Skeletal muscle satellite cell (primary cell): ENCODE data around the gene SLC25A44. TPM values are rescaled to one million over a fixed set of nuclear protein-coding genes. Genes with fewer than 3 reads are reported as not detected.
A peak's percentile ranks its signal among the peaks of the same experiment; 100 is the strongest.

Experiments
- H3K27me3 ChIP-seq: 2 replicates; pipeline ENCODE4 v1.7.0; 2013; ENCODE audit warnings: low read length; ENCODE audit not compliant: control insufficient read depth, insufficient read depth
- H3K36me3 ChIP-seq: 2 replicates; pipeline ENCODE4 v1.7.0; 2013; ENCODE audit warnings: mild to moderate bottlenecking, control low read depth, low read length; ENCODE audit not compliant: insufficient read depth
- H3K4me1 ChIP-seq: 2 replicates; pipeline ENCODE4 v1.7.0; 2013; ENCODE audit warnings: low read length; ENCODE audit not compliant: control insufficient read depth, insufficient read depth
- H3K4me2 ChIP-seq: 2 replicates; pipeline ENCODE4 v1.7.0; 2013; ENCODE audit warnings: mild to moderate bottlenecking, low read length
- H3K4me3 ChIP-seq: 2 replicates; pipeline ENCODE4 v1.7.0; 2013; ENCODE audit warnings: low read length
- H3K9ac ChIP-seq: 2 replicates; pipeline ENCODE4 v1.7.0; 2013; ENCODE audit warnings: mild to moderate bottlenecking, low read depth, low read length, moderate library complexity
- H3K9me3 ChIP-seq: replicated peaks from 2 replicates; pipeline ENCODE4 v1.7.0; 2013; ENCODE audit warnings: mild to moderate bottlenecking, control low read depth, low read length
- total RNA-seq: library from RNA; depleted of rRNA; stranded (reverse); fragments of >200 nt; gene quantifications from 2 replicates; pipeline ENCODE4 v1.2.3, GENCODE V29; 2012; rRNA removed

The SLC25A44 gene, protein sequence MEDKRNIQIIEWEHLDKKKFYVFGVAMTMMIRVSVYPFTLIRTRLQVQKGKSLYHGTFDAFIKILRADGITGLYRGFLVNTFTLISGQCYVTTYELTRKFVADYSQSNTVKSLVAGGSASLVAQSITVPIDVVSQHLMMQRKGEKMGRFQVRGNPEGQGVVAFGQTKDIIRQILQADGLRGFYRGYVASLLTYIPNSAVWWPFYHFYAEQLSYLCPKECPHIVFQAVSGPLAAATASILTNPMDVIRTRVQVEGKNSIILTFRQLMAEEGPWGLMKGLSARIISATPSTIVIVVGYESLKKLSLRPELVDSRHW
- 10.4 and 12.9 TPM in 2 replicates for total RNA-seq

DNA sequence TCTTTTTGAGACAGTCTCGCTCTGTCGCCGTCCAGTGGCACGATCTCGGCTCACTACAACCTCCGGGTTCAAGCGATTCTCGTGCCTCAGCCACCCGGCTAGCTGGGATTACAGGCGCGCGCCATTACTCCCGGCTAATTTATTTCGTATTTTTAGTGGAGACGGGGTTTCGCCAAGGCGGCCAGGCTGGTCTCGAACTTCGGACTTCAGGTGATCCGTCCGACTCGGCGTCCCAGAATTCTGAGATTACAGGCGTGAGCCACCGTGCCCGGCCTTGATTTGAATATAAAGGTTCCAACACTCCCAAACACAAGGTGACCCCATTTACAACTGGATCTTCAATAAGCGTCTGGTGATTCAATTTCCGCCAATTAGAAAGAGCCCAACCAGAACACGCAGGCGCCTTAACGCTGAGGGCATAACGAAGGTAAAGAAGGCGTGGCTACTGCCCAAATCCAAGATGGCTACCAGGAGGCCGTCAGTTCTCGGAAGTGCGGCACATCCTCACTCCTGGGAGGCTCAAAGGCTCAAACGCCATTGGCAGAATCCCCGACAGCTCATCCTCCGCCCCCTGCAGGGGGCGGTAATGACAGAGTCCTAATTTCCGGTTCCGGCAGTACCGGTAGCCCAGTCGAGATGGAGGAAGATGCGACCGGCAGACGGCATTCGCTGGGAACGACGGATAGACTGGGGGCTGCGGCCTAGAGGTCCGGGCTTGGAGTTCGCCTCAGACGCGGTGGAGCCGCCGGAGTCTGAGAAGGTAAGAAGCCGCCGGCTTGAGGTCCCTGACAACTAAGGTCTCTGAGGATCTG is at the start of gene SLC25A44:
TSS of gene SLC25A44 (plus strand) at position 617 of the 812 bp plus-strand sequence. CDS start 5,744 bp downstream, outside the sequence.
- Histone ChIP-seq H3K27me3 (no peaks in the 10 kb centered on the region), H3K36me3 (no peaks in the 10 kb centered on the region), H3K9ac (peak within 1 kb of the TSS; percentile 89), H3K4me1 (peaks cover 10% of the 10 kb centered on the region), H3K9me3 (no peaks in the 10 kb centered on the region), H3K4me2 (peak within 1 kb of the TSS; percentile 95), H3K4me3 (peak within 1 kb of the TSS; percentile 90)

DNA sequence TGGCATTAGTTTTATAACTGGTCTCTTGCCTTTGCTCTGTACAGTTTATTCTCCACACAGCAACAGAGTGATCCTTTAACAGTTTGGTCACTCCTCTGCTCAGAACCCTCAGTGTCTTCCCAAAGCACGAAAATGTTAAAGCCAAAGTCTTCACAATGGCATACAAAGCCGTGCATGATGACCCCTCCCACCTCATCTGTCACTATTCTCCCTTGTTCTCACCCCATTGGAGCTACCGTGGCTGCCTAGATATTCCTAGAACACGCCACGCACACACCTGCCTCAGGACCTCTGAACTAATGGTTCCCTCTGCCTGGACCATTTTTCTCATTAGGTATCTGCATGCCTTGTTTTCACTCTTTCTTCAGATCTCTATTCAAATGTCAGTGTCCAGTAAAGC is 49.2 kb upstream of the SLC25A44 start:
- no peak overlapping the region for H3K9ac ChIP-seq
- H3K9me3 ChIP-seq: no peaks in the 10 kb centered on the region
- H3K4me1 ChIP-seq: peaks cover 21% of the 10 kb centered on the region
- no peak overlapping the region for H3K4me3 ChIP-seq
- no peaks in the 10 kb centered on the region for H3K27me3 ChIP-seq
- H3K4me2 ChIP-seq: no peak overlapping the region
- H3K36me3 ChIP-seq: peaks cover 20% of the 10 kb centered on the region

DNA sequence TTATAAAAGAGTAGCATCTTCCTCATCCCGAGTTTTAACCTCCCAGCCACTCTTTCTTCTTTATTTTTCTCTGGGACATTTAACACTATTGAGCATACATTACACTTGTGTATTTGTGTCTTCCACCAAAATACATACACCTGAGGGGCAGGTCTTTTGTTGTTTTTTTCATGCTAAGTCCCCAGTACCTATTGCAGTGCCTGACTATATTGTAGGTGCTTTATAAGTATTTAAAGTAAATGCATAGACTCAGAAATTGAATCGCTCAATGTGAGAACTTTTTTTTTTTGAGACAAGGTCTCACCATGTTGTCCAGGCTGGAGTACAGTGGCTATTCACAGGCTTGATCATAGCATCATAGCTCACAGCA is 48.3 kb upstream of the SLC25A44 start:
- no peaks in the 10 kb centered on the region for H3K27me3 ChIP-seq
- no peak overlapping the region for H3K4me2 ChIP-seq
- H3K4me1 ChIP-seq: peaks cover 22% of the 10 kb centered on the region

DNA sequence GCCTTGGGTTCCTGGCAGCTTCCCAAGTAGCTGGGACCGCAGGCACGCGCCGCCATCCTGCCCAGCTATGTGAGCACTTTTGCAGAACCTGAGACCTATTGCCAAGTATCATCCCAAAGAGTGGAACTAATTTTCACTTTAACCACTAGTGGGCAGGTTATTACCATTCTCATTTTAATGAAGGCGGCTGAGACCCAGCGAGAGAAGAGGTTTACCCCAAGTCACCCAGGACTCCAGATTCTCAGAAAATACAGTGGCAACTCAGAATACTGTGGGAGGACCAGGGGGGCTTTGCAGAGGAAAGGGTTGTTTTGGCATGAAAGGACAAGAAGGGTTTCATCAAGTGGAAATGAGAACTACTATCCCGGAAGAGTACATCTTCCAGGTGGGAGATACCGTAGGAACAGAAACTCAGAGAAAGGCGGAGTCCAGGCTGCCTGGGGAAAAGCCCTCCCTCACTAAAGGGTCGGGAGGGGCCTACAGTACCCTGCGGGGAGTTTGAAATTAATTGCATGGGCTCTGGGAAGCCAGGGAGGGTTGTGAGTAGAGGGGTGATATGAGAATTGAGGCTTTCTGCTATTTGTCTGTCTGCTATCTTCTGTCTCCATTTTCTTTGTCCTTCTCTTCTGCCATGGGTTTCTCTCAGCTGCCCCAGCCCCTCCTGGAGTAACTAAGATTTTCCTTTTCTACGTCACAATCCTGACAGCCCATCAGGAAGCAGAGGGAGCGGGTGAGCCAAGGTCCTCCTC is 47.7 kb upstream of the SLC25A44 start:
- no peaks in the 10 kb centered on the region for H3K9me3 ChIP-seq
- no peaks in the 10 kb centered on the region for H3K27me3 ChIP-seq
- H3K4me3 ChIP-seq: no peak overlapping the region
- peak overlapping the region; percentile 53 for H3K9ac ChIP-seq
- peak overlapping the region; percentile 65 for H3K4me2 ChIP-seq
- peaks cover 5% of the 10 kb centered on the region for H3K36me3 ChIP-seq
- H3K4me1 ChIP-seq: peaks cover 28% of the 10 kb centered on the region

More for the DNA sequence above, 48.3 kb upstream of the SLC25A44 start:
- Histone ChIP-seq H3K36me3 (peaks cover 11% of the 10 kb centered on the region), H3K9me3 (no peaks in the 10 kb centered on the region), H3K4me3 (no peak overlapping the region), H3K9ac (no peak overlapping the region)

DNA sequence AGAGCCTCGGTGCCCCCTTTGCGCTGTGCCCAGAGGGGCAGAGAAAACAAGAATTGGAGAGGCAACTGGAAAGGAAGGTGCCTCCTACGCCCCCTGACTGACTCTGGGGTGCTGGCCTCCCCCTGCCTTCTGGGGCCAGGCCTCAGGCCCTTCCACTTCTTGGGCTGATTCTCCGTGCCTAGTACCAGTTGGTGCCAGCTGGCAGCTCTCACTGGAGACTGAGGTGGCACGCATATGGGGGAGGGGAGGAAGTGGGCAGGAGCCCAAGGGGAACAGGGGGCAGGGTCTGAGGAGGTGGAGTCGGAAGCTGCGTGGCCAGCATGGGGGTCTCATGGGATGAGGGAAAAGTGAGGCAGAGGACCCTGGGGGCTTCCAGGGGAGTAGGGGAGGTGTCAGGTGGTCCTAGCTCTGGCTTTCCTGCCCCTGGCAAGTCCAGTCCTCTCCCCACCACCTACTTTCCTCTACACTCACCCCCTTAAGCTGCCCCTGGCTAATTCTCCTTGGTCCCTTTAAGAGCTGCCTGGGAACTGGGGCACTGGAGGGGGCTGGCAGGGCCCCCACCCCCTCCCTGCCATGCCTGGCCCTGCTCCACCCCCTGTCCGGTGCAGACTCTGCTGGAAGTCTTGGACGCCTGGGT is 47.0 kb upstream of the SLC25A44 start:
- Histone ChIP-seq H3K27me3 (no peaks in the 10 kb centered on the region), H3K4me2 (peak overlapping the region; percentile 65), H3K9me3 (no peaks in the 10 kb centered on the region), H3K4me3 (no peak overlapping the region), H3K9ac (peak overlapping the region; percentile 53), H3K36me3 (no peaks in the 10 kb centered on the region), H3K4me1 (peaks cover 31% of the 10 kb centered on the region)

DNA sequence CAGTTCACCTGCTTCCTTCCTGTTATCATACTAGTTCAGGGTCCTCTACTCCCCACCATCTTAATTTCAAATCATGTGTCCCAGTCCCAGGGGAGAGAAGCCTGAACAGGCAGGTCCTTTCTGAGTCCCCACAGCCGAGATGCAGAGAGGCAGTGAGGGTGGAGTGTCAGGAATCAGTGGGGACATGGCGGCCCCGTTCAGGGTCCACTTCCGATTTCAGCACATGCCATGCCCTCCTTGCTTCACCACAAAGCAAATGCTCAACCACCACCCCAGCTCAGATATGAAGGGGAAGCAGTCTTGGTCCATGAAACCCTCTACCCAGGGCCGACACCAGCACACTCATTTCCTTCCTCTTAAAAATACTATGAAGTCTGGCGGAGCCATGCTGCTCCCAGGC is 45.7 kb upstream of the SLC25A44 start:
- Histone ChIP-seq H3K27me3 (no peaks in the 10 kb centered on the region), H3K9me3 (no peaks in the 10 kb centered on the region), H3K9ac (no peak overlapping the region), H3K4me2 (no peak overlapping the region), H3K36me3 (no peaks in the 10 kb centered on the region), H3K4me1 (peaks cover 40% of the 10 kb centered on the region), H3K4me3 (no peak overlapping the region)

DNA sequence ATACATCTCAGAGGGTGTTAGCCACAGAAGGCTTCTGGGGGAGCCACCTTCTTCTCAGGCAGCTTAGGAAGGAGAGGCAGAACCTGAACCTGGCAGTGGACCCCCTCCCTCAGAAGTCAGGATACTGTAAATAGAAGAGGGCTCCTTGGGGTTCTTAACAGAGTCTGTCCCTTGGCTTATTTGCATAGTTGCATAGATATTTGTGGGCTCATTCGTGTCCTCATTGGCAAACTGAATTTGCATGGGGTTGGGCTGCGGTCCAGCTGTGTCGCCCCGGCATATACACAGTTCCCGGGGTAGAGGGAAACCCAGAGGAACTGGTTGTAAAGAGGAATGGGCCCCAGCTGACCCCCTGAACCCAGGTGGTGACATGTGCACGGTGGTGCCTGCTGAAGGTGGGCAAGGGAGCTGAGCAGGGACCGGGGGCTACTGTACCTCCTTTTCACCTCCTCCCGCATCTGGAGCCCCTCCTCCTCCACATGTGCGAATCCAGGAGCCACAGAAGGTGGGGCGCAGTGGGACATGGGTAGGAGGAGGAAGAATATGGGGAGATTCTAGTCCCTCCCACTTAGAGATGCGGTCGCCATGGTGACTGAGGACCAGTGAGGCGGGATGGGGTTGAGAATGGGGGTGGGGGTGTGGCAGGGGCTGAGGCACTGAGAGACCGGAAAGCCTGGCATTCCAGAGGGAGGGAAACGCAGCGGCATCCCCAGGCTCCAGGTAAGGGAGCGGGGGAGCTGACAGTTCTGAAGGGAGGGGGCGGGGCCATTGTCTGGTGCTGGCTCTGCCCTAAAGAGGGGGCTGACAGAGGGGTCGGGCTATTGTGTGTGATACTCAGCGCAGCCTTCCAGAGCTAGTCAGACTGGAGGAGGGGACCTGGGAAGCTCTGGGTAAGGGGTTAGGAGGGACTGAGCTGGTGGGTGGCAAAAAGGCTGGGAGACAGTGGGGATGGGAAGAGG is 44.3 kb upstream of the SLC25A44 start:
- H3K36me3 ChIP-seq: no peaks in the 10 kb centered on the region
- H3K4me3 ChIP-seq: no peak overlapping the region
- H3K4me1 ChIP-seq: peaks cover 33% of the 10 kb centered on the region
- no peak overlapping the region for H3K9ac ChIP-seq
- H3K27me3 ChIP-seq: no peaks in the 10 kb centered on the region
- H3K9me3 ChIP-seq: no peaks in the 10 kb centered on the region
- H3K4me2 ChIP-seq: no peak overlapping the region

DNA sequence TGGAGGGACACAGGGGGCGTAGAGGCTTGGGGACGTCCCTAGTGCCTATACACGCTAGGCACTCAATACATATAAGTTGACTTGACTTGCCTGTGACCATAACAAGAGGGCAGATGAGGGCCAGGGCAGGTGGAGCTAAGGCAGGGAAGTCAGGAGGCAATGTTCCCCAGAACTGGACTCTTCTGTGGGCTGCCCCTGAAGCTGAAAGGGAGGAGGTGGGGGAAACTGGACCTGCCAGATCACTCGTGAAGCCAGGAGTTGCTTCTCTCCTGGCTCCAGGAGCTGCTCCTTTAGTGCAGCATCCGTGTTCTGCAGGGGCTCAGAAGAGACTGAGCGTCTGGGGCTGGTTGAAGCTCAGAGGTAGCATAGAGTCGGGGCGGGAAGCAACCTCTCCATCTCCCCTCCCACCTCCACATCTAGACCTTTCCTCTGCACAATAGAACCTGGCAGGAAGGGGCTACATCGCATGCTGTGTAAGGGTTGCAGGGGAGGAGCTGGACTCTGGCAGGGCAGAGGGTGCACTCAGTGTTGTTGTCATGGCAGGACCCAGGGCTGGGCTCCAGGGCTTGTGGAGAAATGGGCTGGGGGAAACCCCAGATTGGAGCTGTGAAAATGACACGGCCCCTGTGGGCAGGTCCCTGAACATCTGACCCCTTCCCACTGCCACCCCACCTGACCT is 43.4 kb upstream of the SLC25A44 start:
- Histone ChIP-seq H3K9ac (no peak overlapping the region), H3K4me3 (no peak overlapping the region), H3K9me3 (no peaks in the 10 kb centered on the region), H3K4me1 (peaks cover 31% of the 10 kb centered on the region), H3K4me2 (no peak overlapping the region), H3K36me3 (no peaks in the 10 kb centered on the region), H3K27me3 (peaks cover 6% of the 10 kb centered on the region)

DNA sequence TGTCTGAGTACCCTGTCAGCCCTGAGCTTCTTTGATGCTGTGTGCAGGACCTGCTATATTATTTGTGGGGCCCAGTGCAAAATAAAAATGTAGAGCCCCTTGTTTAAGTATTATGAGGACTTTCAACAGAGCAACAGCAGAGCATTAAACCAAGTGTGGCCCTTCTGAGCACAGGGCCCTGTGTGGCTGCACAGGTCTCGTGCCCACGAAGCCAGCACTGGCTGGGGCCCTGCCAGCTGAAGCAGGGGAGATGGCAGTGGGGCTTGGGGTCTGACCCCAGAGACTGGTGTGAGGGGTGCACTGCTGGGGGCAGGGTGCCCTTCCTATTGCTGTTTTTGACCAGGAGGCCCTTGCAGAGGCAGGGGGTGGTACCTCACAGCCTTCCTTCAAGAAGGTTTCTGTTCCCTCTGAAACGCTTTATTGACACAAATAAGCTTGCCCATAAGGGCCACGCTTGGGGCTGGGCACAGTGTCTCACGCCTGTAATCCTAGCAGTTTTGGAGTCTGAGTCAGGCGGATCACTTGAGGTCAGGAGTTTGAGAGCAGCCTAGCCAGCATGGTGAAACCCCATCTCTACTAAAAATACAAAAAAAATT is 42.7 kb upstream of the SLC25A44 start:
- no peak overlapping the region for H3K4me3 ChIP-seq
- H3K4me1 ChIP-seq: peaks cover 29% of the 10 kb centered on the region

DNA sequence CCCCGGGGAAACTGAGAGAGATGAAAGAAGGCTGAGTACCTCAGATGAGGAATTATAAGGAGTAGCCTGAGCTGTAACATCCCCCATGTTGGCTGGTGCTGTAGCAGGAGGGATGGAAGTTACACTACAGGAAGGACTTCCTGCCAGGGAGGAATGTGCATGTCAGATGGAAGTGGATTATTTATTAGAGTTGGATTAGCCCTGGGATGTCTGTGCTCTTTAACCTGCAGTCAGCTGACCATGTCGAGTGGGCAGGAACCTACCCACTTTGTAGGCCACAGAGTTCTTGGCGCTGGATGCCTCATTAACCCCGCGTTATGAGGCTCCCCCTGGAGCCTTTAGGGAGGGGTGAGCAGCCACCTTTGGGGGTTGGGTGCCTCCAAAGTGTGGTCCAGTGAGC is 41.3 kb upstream of the SLC25A44 start:
- H3K4me2 ChIP-seq: no peak overlapping the region
- H3K36me3 ChIP-seq: no peaks in the 10 kb centered on the region
- H3K27me3 ChIP-seq: peaks cover 6% of the 10 kb centered on the region
- H3K9ac ChIP-seq: no peak overlapping the region
- no peaks in the 10 kb centered on the region for H3K9me3 ChIP-seq
- H3K4me1 ChIP-seq: peaks cover 20% of the 10 kb centered on the region
- no peak overlapping the region for H3K4me3 ChIP-seq

More for the DNA sequence above, 42.7 kb upstream of the SLC25A44 start:
- Histone ChIP-seq H3K27me3 (peaks cover 6% of the 10 kb centered on the region), H3K36me3 (no peaks in the 10 kb centered on the region), H3K9ac (no peak overlapping the region), H3K4me2 (peak overlapping the region; percentile 66), H3K9me3 (no peaks in the 10 kb centered on the region)
